Calu3 (cell line): ENCODE results near the gene HNRNPAB. TPM values are rescaled to one million over a fixed set of nuclear protein-coding genes. Genes with fewer than 3 reads are reported as not detected.

Source experiments
- BruUV-seq: library from RNA; stranded (reverse); fragments of 400-500 nt; replicated peaks from 2 replicates; lab custom pipeline; 2021; lab: Mats Ljungman, UMichigan
- CTCF ChIA-PET: fragments of 300-600 bp; sonication (Branson Sonifier 250); formaldehyde crosslinking; loops from one replicate; lab custom pipeline; 2022; ENCODE audit warnings: antibody characterized with exemption; lab: Charles Lee
- DNase-seq: peaks from one replicate; pipeline ENCODE4 v3.0.0; 2022
- H3K27ac Mint-ChIP-seq: one replicate; pipeline ENCODE4 v1.8.0; 2022; ENCODE audit warnings: mixed read lengths; ENCODE audit not compliant: unreplicated experiment
- H3K27me3 Mint-ChIP-seq: one replicate; pipeline ENCODE4 v1.8.0; 2022; ENCODE audit warnings: mixed read lengths; ENCODE audit not compliant: unreplicated experiment
- H3K36me3 Mint-ChIP-seq: one replicate; pipeline ENCODE4 v1.8.0; 2022; ENCODE audit warnings: mild to moderate bottlenecking, moderate library complexity, mixed read lengths; ENCODE audit not compliant: insufficient read depth, unreplicated experiment
- H3K4me1 Mint-ChIP-seq: one replicate; pipeline ENCODE4 v1.8.0; 2022; ENCODE audit warnings: mild to moderate bottlenecking, low read depth, mixed read lengths; ENCODE audit not compliant: unreplicated experiment
- H3K4me3 Mint-ChIP-seq: one replicate; pipeline ENCODE4 v1.8.0; 2022; ENCODE audit warnings: mild to moderate bottlenecking, low read depth, moderate library complexity, mixed read lengths; ENCODE audit not compliant: unreplicated experiment
- H3K9me3 Mint-ChIP-seq: one replicate; pipeline ENCODE4 v1.8.0; 2022; ENCODE audit warnings: low read depth, mixed read lengths; ENCODE audit not compliant: unreplicated experiment
- CTCF ChIP-seq: fragments of 200-600 bp; IDR thresholded peaks from one replicate; pipeline ENCODE4 v1.8.0; 2022; ENCODE audit warnings: antibody characterized with exemption; ENCODE audit not compliant: unreplicated experiment
- intact Hi-C: fragments of 100-400 bp; cut with micrococcal nuclease; formaldehyde crosslinking; loops from one replicate; pipeline ENCODE4 v1.10.0; 2022; ENCODE audit not compliant: unreplicated experiment
- total RNA-seq: library from RNA; stranded (reverse); gene quantifications from 2 replicates; pipeline ENCODE4 v1.2.3, GENCODE V29; 2022

HNRNPAB gene
- total RNA-seq, 1 experiment from 2014 or later: 314 TPM

GRCh38 chr5:178234121-178234749 is 29.9 kb downstream of the HNRNPAB start:
- DNase-seq: no peak

GRCh38 chr5:178234750-178235587 is 30.6 kb downstream of the HNRNPAB start:
- no TSS peak for BruUV-seq
- H3K4me3 Mint-ChIP-seq: no peak overlapping the region
- H3K36me3 Mint-ChIP-seq: peaks cover 32% of the 10 kb centered on the region
- intact Hi-C loops: loop anchor here (1.0 to 2.0 kb wide), 2 partner anchors 316 to 1260 kb away; no protein-coding TSS in a partner anchor
- no peaks in the 10 kb centered on the region for H3K9me3 Mint-ChIP-seq
- TF ChIP-seq CTCF: peak; percentile 94
- H3K27me3 Mint-ChIP-seq: no peaks in the 10 kb centered on the region
- CTCF ChIA-PET: interaction anchor here (0.9 to 1.2 kb wide), 2 partner anchors 14 to 1259 kb away, joined by 3 to 4 read pairs; no protein-coding TSS in a partner anchor
- peaks cover 21% of the 10 kb centered on the region for H3K4me1 Mint-ChIP-seq
- H3K27ac Mint-ChIP-seq: no peak overlapping the region
- DNase-seq: peak; percentile 82

More at GRCh38 chr5:178234121-178234749, 29.9 kb downstream of the HNRNPAB start:
- no peak for TF ChIP-seq CTCF
- Mint-ChIP-seq H3K27me3 (no peaks in the 10 kb centered on the region), H3K9me3 (no peaks in the 10 kb centered on the region), H3K4me1 (peaks cover 21% of the 10 kb centered on the region), H3K4me3 (no peak overlapping the region), H3K36me3 (peaks cover 40% of the 10 kb centered on the region), H3K27ac (no peak overlapping the region)
- no TSS peak for BruUV-seq
- CTCF ChIA-PET: interaction anchor here (0.9 to 1.2 kb wide), 2 partner anchors 15 to 1259 kb away, joined by 3 to 4 read pairs; no protein-coding TSS in a partner anchor
- intact Hi-C loops: loop anchor here (2.0 kb wide), 1 partner anchor 1261 kb away; no protein-coding TSS in a partner anchor

- TF ChIP-seq CTCF: no peak
- Mint-ChIP-seq H3K4me3 (no peak overlapping the region), H3K27me3 (no peaks in the 10 kb centered on the region), H3K27ac (no peak overlapping the region), H3K4me1 (peaks cover 21% of the 10 kb centered on the region), H3K9me3 (no peaks in the 10 kb centered on the region), H3K36me3 (peaks cover 26% of the 10 kb centered on the region)
- BruUV-seq: no TSS peak
- CTCF ChIA-PET: interaction anchor here (0.7 kb wide), 1 partner anchor 21 kb away, joined by 6 read pairs; no protein-coding TSS in a partner anchor
- intact Hi-C loops: loop anchor here (1.0 to 2.0 kb wide), 2 partner anchors 316 to 1259 kb away; no protein-coding TSS in a partner anchor
- no peak for DNase-seq
These were observed 31.2 kb downstream of the HNRNPAB start for GRCh38 chr5:178235588-178235974.

- CTCF ChIA-PET: interaction anchor here (0.7 kb wide), 1 partner anchor 21 kb away, joined by 6 read pairs; no protein-coding TSS in a partner anchor
- no peak for TF ChIP-seq CTCF
- H3K27ac Mint-ChIP-seq: no peak overlapping the region
- no peak overlapping the region for H3K4me3 Mint-ChIP-seq
- H3K9me3 Mint-ChIP-seq: no peaks in the 10 kb centered on the region
- no peaks in the 10 kb centered on the region for H3K27me3 Mint-ChIP-seq
- DNase-seq: no peak
- H3K36me3 Mint-ChIP-seq: peaks cover 21% of the 10 kb centered on the region
- peaks cover 15% of the 10 kb centered on the region for H3K4me1 Mint-ChIP-seq
- BruUV-seq: no TSS peak
- intact Hi-C loops: no loop called here
These were observed 31.8 kb downstream of the HNRNPAB start for GRCh38 chr5:178236126-178236525.
